Panc1 (cell line): Measurements from ENCODE around the gene GULP1. TPM values are rescaled to one million over a fixed set of nuclear protein-coding genes. Genes with fewer than 3 reads are reported as not detected.

Source experiments
- ATAC-seq: fragments of 200-7000 bp; cut with Tn5 transposase; 2 replicates; pipeline ENCODE4 v1.9.1; 2020; ENCODE audit warnings: mild to moderate bottlenecking, moderate library complexity
- BruUV-seq: library from RNA; stranded (reverse); fragments of 400-500 nt; replicated peaks from 2 replicates; lab custom pipeline; 2021; lab: Mats Ljungman, UMichigan
- CTCF ChIA-PET: fragments of 300-600 bp; sonication (Branson Sonifier 250); formaldehyde crosslinking; loops from one replicate; lab custom pipeline; 2022; ENCODE audit warnings: antibody characterized with exemption; lab: Charles Lee
- POLR2A ChIA-PET: fragments of 300-600 bp; sonication (Branson Sonifier 250); formaldehyde crosslinking; loops from one replicate; lab custom pipeline; 2022; ENCODE audit warnings: antibody characterized with exemption; lab: Charles Lee
- DNase-seq: peaks from one replicate; pipeline ENCODE4 v3.0.0-alpha.2; 2010; ENCODE audit warnings: low read depth, low spot score
- H3K27ac ChIP-seq: 2 replicates; pipeline ENCODE4 v1.5.1; 2011; ENCODE audit warnings: mild to moderate bottlenecking, low read length, inconsistent platforms
- H3K27me3 ChIP-seq: fragments of 200-500 bp; sonication (Bioruptor generic); 2 replicates; pipeline ENCODE4 v1.6.0; 2014; ENCODE audit warnings: low read length, inconsistent platforms; ENCODE audit not compliant: control insufficient read depth, insufficient read depth
- H3K36me3 ChIP-seq: fragments of 200-500 bp; sonication (Bioruptor generic); 2 replicates; pipeline ENCODE4 v1.5.1; 2014; ENCODE audit warnings: inconsistent platforms, mild to moderate bottlenecking, low read length, moderate library complexity; ENCODE audit not compliant: control insufficient read depth, insufficient read depth
- H3K4me1 ChIP-seq: 2 replicates; pipeline ENCODE4 v1.5.1; 2011; ENCODE audit warnings: inconsistent platforms, mild to moderate bottlenecking, low read length, moderate library complexity; ENCODE audit not compliant: control insufficient read depth, insufficient read depth
- H3K4me3 ChIP-seq, 2 experiments: 2 replicates each; pipeline ENCODE4 v1.5.1; 2011 to 2012; ENCODE audit warnings: low read depth in 2 of 2, low read length in 2 of 2, mild to moderate bottlenecking in 2 of 2, inconsistent platforms in 1 of 2, moderate library complexity in 1 of 2
- H3K9me3 ChIP-seq: fragments of 200-500 bp; sonication (Bioruptor generic); 2 replicates; pipeline ENCODE4 v1.5.1; 2014; ENCODE audit warnings: low read depth, mild to moderate bottlenecking, inconsistent platforms, low read length, moderate library complexity; ENCODE audit not compliant: control insufficient read depth, insufficient read depth
- CTCF ChIP-seq: fragments of 450-650 bp; IDR thresholded peaks from 2 replicates; pipeline ENCODE4 v1.5.1; 2017; ENCODE audit warnings: mild to moderate bottlenecking
- POLR2AphosphoS5 ChIP-seq: IDR thresholded peaks from 2 replicates; pipeline ENCODE4 v1.6.1; 2012; ENCODE audit warnings: mild to moderate bottlenecking, low read depth, low read length, moderate library complexity
- SIN3A ChIP-seq: IDR thresholded peaks from 2 replicates; pipeline ENCODE4 v1.6.1; 2012; ENCODE audit warnings: low read depth, mild to moderate bottlenecking, low read length, moderate library complexity, borderline replicate concordance; ENCODE audit not compliant: insufficient read depth
- TCF7L2 ChIP-seq: IDR thresholded peaks from 2 replicates; pipeline ENCODE4 v1.6.1; 2011; ENCODE audit warnings: mild to moderate bottlenecking, low read depth, low read length, inconsistent platforms
- in situ Hi-C: cut with HindIII; loops from 2 replicates; pipeline ENCODE4 v1.10.0; 2016; ENCODE audit warnings: low sequenced_read_pairs, low pct_unique_long_range_greater_than_20kb
- intact Hi-C: fragments of 100-400 bp; cut with micrococcal nuclease; formaldehyde crosslinking; loops from one replicate; pipeline ENCODE4 v1.10.0; 2022; ENCODE audit not compliant: unreplicated experiment
- total RNA-seq: library from RNA; stranded (reverse); gene quantifications from one replicate; pipeline ENCODE4 v1.2.1, GENCODE V29; 2021; ENCODE audit not compliant: unreplicated experiment
- TF ChIP-seq, protein P1 (sequence below), 2 experiments: IDR thresholded peaks; 2 replicates each; pipeline ENCODE4 v1.6.1; 2011 to 2012; ENCODE audit warnings: low read depth in 2 of 2, control low read depth in 1 of 2, low read length in 1 of 2, mild to moderate bottlenecking in 1 of 2, moderate library complexity in 1 of 2; ENCODE audit not compliant: insufficient read depth in 1 of 2

The GULP1 gene
- total RNA-seq, 1 experiment from 2014 or later: 51.5 TPM

- DNase-seq (no peak), ATAC-seq (no peak)
- Histone ChIP-seq H3K4me3 (no peak overlapping the region), H3K4me1 (peaks cover 15% of the 10 kb centered on the region; the same call in 1 of the 2 replicates), H3K36me3 (no peaks in the 10 kb centered on the region), H3K27me3 (no peaks in the 10 kb centered on the region), H3K9me3 (no peaks in the 10 kb centered on the region), H3K27ac (no peak overlapping the region)
- ChIA-PET CTCF (no interaction called here), POLR2A (no interaction called here)
- intact Hi-C loops (no loop called here), in situ Hi-C loops (no loop called here)
- TF ChIP-seq POLR2AphosphoS5 (no peak), SIN3A (no peak), TCF7L2 (no peak), CTCF (no peak)
- TF ChIP-seq, protein P1, sequence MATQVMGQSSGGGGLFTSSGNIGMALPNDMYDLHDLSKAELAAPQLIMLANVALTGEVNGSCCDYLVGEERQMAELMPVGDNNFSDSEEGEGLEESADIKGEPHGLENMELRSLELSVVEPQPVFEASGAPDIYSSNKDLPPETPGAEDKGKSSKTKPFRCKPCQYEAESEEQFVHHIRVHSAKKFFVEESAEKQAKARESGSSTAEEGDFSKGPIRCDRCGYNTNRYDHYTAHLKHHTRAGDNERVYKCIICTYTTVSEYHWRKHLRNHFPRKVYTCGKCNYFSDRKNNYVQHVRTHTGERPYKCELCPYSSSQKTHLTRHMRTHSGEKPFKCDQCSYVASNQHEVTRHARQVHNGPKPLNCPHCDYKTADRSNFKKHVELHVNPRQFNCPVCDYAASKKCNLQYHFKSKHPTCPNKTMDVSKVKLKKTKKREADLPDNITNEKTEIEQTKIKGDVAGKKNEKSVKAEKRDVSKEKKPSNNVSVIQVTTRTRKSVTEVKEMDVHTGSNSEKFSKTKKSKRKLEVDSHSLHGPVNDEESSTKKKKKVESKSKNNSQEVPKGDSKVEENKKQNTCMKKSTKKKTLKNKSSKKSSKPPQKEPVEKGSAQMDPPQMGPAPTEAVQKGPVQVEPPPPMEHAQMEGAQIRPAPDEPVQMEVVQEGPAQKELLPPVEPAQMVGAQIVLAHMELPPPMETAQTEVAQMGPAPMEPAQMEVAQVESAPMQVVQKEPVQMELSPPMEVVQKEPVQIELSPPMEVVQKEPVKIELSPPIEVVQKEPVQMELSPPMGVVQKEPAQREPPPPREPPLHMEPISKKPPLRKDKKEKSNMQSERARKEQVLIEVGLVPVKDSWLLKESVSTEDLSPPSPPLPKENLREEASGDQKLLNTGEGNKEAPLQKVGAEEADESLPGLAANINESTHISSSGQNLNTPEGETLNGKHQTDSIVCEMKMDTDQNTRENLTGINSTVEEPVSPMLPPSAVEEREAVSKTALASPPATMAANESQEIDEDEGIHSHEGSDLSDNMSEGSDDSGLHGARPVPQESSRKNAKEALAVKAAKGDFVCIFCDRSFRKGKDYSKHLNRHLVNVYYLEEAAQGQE (IDR thresholded peaks at IDR 0.05; ENCODE audit: insufficient read depth in 1 of 2, low read depth in 2 of 2, low read length in 1 of 2): no peak
- BruUV-seq: no TSS peak
Measured at GRCh38 chr2:188345831-188346458, 54.3 kb downstream of the GULP1 start.

GRCh38 chr2:188349019-188349418 lies 57.3 kb downstream of the GULP1 start:
- intact Hi-C loops: no loop called here
- H3K9me3 ChIP-seq: no peaks in the 10 kb centered on the region
- H3K4me1 ChIP-seq: peaks cover 15% of the 10 kb centered on the region; the same call in 1 of the 2 replicates
- no TSS peak for BruUV-seq
- DNase-seq (no peak), ATAC-seq (no peak)
- H3K36me3 ChIP-seq: no peaks in the 10 kb centered on the region
- no peaks in the 10 kb centered on the region for H3K27me3 ChIP-seq
- TF ChIP-seq SIN3A (no peak), CTCF (no peak), TCF7L2 (no peak), POLR2AphosphoS5 (no peak)
- TF ChIP-seq, protein P1 (IDR thresholded peaks at IDR 0.05; ENCODE audit: insufficient read depth in 1 of 2, low read depth in 2 of 2, low read length in 1 of 2): no peak
- H3K27ac ChIP-seq: no peak overlapping the region
- H3K4me3 ChIP-seq: no peak overlapping the region
- in situ Hi-C loops: no loop called here
- POLR2A ChIA-PET: no interaction called here
- CTCF ChIA-PET: no interaction called here
